Measurements from ENCODE around the gene FBLN7.

Gene FBLN7

GRCh38 chr2:112164876-112165275, 26.7 kb downstream of the FBLN7 start:
- TF ChIP-seq CTCF (IDR thresholded peaks at IDR 0.05) = no peak
- no peaks in the 10 kb centered on the region for H3K27me3 ChIP-seq
- H3K9me3 ChIP-seq = no peaks in the 10 kb centered on the region
- H3K36me3 ChIP-seq = no peaks in the 10 kb centered on the region
- H3K4me1 ChIP-seq (ENCODE audit: control insufficient read depth in 1 of 2, insufficient read depth in 1 of 2, low read depth in 1 of 2, low read length in 1 of 2) = no peaks in the 10 kb centered on the region
- no peak overlapping the region for H3K27ac ChIP-seq
- H3K4me3 ChIP-seq (ENCODE audit: low read depth in 1 of 2, low read length in 1 of 2) = no peak overlapping the region

DNA sequence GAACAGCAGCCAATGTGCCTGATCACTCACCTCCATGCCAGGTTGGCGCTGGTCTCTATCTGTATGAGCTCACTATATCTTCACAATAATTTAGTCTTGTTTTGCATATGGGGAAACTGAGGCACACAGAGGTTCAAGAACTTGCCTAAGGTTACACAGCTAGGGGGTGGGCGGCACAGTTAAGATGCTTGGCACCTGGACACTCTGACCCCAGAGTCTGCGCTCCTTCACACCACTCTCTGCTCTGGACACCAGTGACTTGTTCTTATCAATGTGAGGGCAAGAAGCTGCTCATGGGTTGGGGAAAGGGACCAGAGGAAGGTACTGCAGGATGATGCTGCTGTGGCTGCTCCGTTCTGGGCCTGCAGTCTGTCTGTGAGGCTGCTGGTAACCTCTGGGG, 27.1 kb downstream of the FBLN7 start:
- no peak overlapping the region for H3K27ac ChIP-seq
- H3K36me3 ChIP-seq = no peaks in the 10 kb centered on the region
- TF ChIP-seq CTCF (IDR thresholded peaks at IDR 0.05) = no peak
- no peaks in the 10 kb centered on the region for H3K9me3 ChIP-seq
- H3K27me3 ChIP-seq = no peaks in the 10 kb centered on the region
- H3K4me3 ChIP-seq (ENCODE audit: low read depth in 1 of 2, low read length in 1 of 2) = no peak overlapping the region
- H3K4me1 ChIP-seq (ENCODE audit: control insufficient read depth in 1 of 2, insufficient read depth in 1 of 2, low read depth in 1 of 2, low read length in 1 of 2) = no peaks in the 10 kb centered on the region

- no peak for TF ChIP-seq CTCF (IDR thresholded peaks at IDR 0.05)
- Histone ChIP-seq H3K4me3 (ENCODE audit: low read depth in 1 of 2, low read length in 1 of 2) (no peak overlapping the region), H3K9me3 (no peaks in the 10 kb centered on the region), H3K27me3 (no peaks in the 10 kb centered on the region), H3K4me1 (ENCODE audit: control insufficient read depth in 1 of 2, insufficient read depth in 1 of 2, low read depth in 1 of 2, low read length in 1 of 2) (no peaks in the 10 kb centered on the region), H3K36me3 (no peaks in the 10 kb centered on the region), H3K27ac (no peak overlapping the region)
These were observed 28.8 kb downstream of the FBLN7 start for GRCh38 chr2:112166806-112167499.

DNA sequence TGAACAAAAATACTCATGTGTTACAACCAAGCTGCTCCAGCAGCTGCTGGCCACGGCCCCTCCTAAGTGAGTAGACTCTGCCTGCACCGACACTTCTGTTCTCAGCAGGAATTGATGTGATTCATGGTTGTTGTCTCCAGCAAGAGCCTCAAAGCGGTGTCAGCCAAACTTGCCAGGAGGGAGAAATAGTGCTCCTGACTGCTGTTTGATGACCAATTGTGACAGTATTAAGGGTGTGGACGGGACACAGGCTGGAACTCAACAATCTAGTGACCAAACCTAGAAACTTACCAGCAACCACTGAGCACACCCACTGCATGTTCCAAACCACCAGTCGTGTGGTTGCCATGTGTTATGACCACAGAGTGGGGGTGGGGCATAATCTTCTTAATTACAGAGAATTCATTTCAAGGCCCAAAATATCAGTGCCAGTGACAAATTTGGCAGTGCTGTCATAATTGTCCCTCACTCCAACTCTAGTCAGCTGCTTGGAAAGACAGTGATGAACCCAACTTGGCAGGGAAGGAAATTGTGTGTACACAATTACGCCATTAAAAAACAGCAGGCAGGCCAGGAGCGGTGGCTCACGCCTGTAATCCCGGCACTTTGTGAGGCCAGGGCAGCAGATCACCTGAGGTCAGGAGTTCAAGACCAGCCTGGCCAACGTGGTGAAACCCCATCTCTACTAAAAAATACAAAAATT, 30.4 kb downstream of the FBLN7 start:
- Histone ChIP-seq H3K4me1 (ENCODE audit: control insufficient read depth in 1 of 2, insufficient read depth in 1 of 2, low read depth in 1 of 2, low read length in 1 of 2) (no peaks in the 10 kb centered on the region), H3K36me3 (no peaks in the 10 kb centered on the region), H3K9me3 (no peaks in the 10 kb centered on the region), H3K27me3 (no peaks in the 10 kb centered on the region), H3K4me3 (ENCODE audit: low read depth in 1 of 2, low read length in 1 of 2) (no peak overlapping the region), H3K27ac (no peak overlapping the region)
- no peak for TF ChIP-seq CTCF (IDR thresholded peaks at IDR 0.05)

DNA sequence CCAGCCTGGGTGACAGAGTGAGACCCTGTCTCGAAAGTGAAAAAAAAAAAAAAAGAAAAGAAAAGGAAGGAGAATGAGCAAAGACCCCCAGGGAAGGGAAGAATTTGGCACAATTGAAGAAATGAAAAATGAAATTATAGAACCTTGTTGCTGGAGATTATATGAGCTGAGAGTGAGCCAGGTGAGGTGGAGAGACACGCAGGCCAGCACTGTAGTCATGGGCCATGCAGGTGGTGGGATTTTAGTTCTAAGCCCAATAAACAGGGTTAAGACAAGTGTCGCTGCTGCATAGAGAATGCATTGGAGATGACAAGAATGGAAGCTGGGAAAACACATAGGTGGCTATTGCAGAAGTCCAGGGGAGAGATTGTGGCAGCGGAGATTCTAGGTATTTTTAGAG, 32.3 kb downstream of the FBLN7 start:
- no peak for TF ChIP-seq CTCF (IDR thresholded peaks at IDR 0.05)
- Histone ChIP-seq H3K4me3 (ENCODE audit: low read depth in 1 of 2, low read length in 1 of 2) (no peak overlapping the region), H3K4me1 (ENCODE audit: control insufficient read depth in 1 of 2, insufficient read depth in 1 of 2, low read depth in 1 of 2, low read length in 1 of 2) (no peaks in the 10 kb centered on the region), H3K27me3 (no peaks in the 10 kb centered on the region), H3K27ac (no peak overlapping the region), H3K36me3 (no peaks in the 10 kb centered on the region), H3K9me3 (no peaks in the 10 kb centered on the region)
